Measurements from ENCODE around the gene NOD1.
A peak's percentile ranks its signal among the peaks of the same experiment; 100 is the strongest.

NOD1 gene

GRCh38 chr7:30451539-30452279 lies 26.9 kb downstream of the NOD1 start:
- no peak for DNase-seq (ENCODE audit: extremely low read depth in 1 of 2, low read depth in 1 of 2)

- no peak for DNase-seq (ENCODE audit: extremely low read depth in 1 of 2, low read depth in 1 of 2)
Measured at GRCh38 chr7:30450983-30451497, 27.5 kb downstream of the NOD1 start.

- DNase-seq (ENCODE audit: extremely low read depth in 1 of 2, low read depth in 1 of 2) = no peak
Measured at GRCh38 chr7:30450240-30450982, 28.2 kb downstream of the NOD1 start.

- DNase-seq (ENCODE audit: extremely low read depth in 1 of 2, low read depth in 1 of 2) = no peak
Measured at GRCh38 chr7:30448461-30449189, 30.0 kb downstream of the NOD1 start.

- no peak for DNase-seq (ENCODE audit: extremely low read depth in 1 of 2, low read depth in 1 of 2)
Measured at GRCh38 chr7:30447466-30447865, 31.1 kb downstream of the NOD1 start.

GRCh38 chr7:30446266-30446665 lies 32.3 kb downstream of the NOD1 start:
- no peak for DNase-seq (ENCODE audit: extremely low read depth in 1 of 2, low read depth in 1 of 2)

- DNase-seq (ENCODE audit: extremely low read depth in 1 of 2, low read depth in 1 of 2) = peak; percentile 50 to 51
Measured at GRCh38 chr7:30445770-30446169, 32.8 kb downstream of the NOD1 start.

GRCh38 chr7:30437823-30438574 lies 40.6 kb downstream of the NOD1 start:
- DNase-seq (ENCODE audit: extremely low read depth in 1 of 2, low read depth in 1 of 2) = no peak

- DNase-seq (ENCODE audit: extremely low read depth in 1 of 2, low read depth in 1 of 2) = no peak
Measured at GRCh38 chr7:30436518-30436917, 42.1 kb downstream of the NOD1 start.

GRCh38 chr7:30436046-30436445 lies 42.5 kb downstream of the NOD1 start:
- no peak for DNase-seq (ENCODE audit: extremely low read depth in 1 of 2, low read depth in 1 of 2)

GRCh38 chr7:30434140-30434799 lies 44.3 kb downstream of the NOD1 start:
- DNase-seq (ENCODE audit: extremely low read depth in 1 of 2, low read depth in 1 of 2) = no peak

- DNase-seq (ENCODE audit: extremely low read depth in 1 of 2, low read depth in 1 of 2) = no peak
Measured at GRCh38 chr7:30433506-30433905, 45.1 kb downstream of the NOD1 start.

- no peak for DNase-seq (ENCODE audit: extremely low read depth in 1 of 2, low read depth in 1 of 2)
Measured at GRCh38 chr7:30433082-30433481, 45.5 kb downstream of the NOD1 start.

- no peak for DNase-seq (ENCODE audit: extremely low read depth in 1 of 2, low read depth in 1 of 2)
Measured at GRCh38 chr7:30430777-30431176, 47.8 kb downstream of the NOD1 start.

GRCh38 chr7:30430276-30430675 lies 48.3 kb downstream of the NOD1 start:
- DNase-seq (ENCODE audit: extremely low read depth in 1 of 2, low read depth in 1 of 2) = no peak

GRCh38 chr7:30429156-30429530 lies 49.4 kb downstream of the NOD1 start:
- DNase-seq (ENCODE audit: extremely low read depth in 1 of 2, low read depth in 1 of 2) = no peak

GRCh38 chr7:30428246-30429155 lies 50.1 kb downstream of the NOD1 start:
- DNase-seq (ENCODE audit: extremely low read depth in 1 of 2, low read depth in 1 of 2) = no peak

- no peak for DNase-seq (ENCODE audit: extremely low read depth in 1 of 2, low read depth in 1 of 2)
Measured at GRCh38 chr7:30427296-30428070, 51.1 kb downstream of the NOD1 start.

- DNase-seq (ENCODE audit: extremely low read depth in 1 of 2, low read depth in 1 of 2) = no peak
Measured at GRCh38 chr7:30424506-30424905, 54.1 kb downstream of the NOD1 start.

Data from activated CD8-positive, alpha-beta memory T cell treated with anti-CD3 and anti-CD28 coated beads for 1 hour (primary cell).